ENCODE data around the gene EEFSEC.

DNA sequence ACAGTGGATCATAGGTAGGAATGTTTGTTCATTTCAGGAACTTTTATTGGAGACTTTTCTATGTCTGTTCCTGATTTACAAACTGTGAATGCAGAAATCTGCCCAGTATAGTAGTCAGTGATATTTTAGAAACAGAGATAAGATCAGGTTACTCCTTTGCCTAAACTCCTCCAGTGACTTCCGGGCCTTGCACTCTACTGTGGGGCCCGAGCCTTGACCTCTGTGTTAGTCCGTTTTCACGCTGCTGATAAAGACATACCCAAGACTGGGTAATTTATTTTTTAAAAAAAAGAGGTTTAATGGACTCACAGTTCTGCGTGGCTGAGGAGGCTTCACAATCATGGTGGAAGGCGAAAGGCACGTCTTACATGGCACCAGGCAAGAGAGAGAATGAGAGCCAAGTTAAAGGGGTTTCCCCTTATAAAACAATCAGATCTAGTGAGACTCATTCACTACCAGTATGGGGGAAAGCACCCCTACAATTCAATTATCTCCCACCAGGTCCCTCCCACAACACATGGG lies 186.3 kb downstream of the EEFSEC start:
- TF ChIP-seq, protein P1, sequence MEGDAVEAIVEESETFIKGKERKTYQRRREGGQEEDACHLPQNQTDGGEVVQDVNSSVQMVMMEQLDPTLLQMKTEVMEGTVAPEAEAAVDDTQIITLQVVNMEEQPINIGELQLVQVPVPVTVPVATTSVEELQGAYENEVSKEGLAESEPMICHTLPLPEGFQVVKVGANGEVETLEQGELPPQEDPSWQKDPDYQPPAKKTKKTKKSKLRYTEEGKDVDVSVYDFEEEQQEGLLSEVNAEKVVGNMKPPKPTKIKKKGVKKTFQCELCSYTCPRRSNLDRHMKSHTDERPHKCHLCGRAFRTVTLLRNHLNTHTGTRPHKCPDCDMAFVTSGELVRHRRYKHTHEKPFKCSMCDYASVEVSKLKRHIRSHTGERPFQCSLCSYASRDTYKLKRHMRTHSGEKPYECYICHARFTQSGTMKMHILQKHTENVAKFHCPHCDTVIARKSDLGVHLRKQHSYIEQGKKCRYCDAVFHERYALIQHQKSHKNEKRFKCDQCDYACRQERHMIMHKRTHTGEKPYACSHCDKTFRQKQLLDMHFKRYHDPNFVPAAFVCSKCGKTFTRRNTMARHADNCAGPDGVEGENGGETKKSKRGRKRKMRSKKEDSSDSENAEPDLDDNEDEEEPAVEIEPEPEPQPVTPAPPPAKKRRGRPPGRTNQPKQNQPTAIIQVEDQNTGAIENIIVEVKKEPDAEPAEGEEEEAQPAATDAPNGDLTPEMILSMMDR (conservative IDR thresholded peaks at IDR 0.05; ENCODE audit: low read length) = no peak
- no peak for TF ChIP-seq EZH2phosphoT487 (IDR thresholded peaks at IDR 0.05; ENCODE audit: borderline replicate concordance, low read depth, low read length)

Data from OCI-LY7 (cell line).